ENCODE results near the gene LTN1. TPM values are rescaled to one million over a fixed set of nuclear protein-coding genes. Genes with fewer than 3 reads are reported as not detected.

Gene LTN1
- total and polyA plus RNA-seq, 2 of the 13 experiments (the other 11 are each of a cell fraction or from before 2014, with no cell fraction given), result 6.7 to 24.6 TPM

- TF ChIP-seq ZBTB10 (CRISPR knock-in tag; IDR thresholded peaks at IDR 0.05; ENCODE audit: borderline replicate concordance) (0 out of 2 replicates have a peak, but pooled peaks have one; percentile 72), MED1 (CRISPR knock-in tag; IDR thresholded peaks at IDR 0.05) (peak; percentile 80), ZNF746 (CRISPR knock-in tag; IDR thresholded peaks at IDR 0.05) (0 out of 2 replicates have a peak, but pooled peaks have one; percentile 26), MLXIP (CRISPR knock-in tag; IDR thresholded peaks at IDR 0.05; ENCODE audit: borderline replicate concordance) (no peak), NCOA1 (CRISPR knock-in tag; IDR thresholded peaks at IDR 0.05) (no peak), ZMAT3 (CRISPR knock-in tag; conservative IDR thresholded peaks at IDR 0.05) (0 out of 2 replicates have a peak, but pooled peaks have one; percentile 37), ZEB1 (IDR thresholded peaks at IDR 0.05; ENCODE audit: insufficient replicate concordance, low read depth) (no peak), ZSCAN9 (CRISPR knock-in tag; IDR thresholded peaks at IDR 0.05; ENCODE audit: borderline replicate concordance) (no peak), RBM22 (optimal IDR thresholded peaks at IDR 0.05; ENCODE audit: low read length) (no peak), NAIF1 (CRISPR knock-in tag; IDR thresholded peaks at IDR 0.05; ENCODE audit: borderline replicate concordance) (0 out of 2 replicates have a peak, but pooled peaks have one; percentile 18), ZFP91 (CRISPR knock-in tag; IDR thresholded peaks at IDR 0.05; ENCODE audit: borderline replicate concordance) (peak; percentile 54; the same call in 1 of the 2 replicates), SPEN (CRISPR knock-in tag; IDR thresholded peaks at IDR 0.05; ENCODE audit: low read depth) (peak; percentile 63; the same call in 1 of the 2 replicates), ZNF33B (CRISPR knock-in tag; IDR thresholded peaks at IDR 0.05) (no peak), YEATS2 (CRISPR knock-in tag; IDR thresholded peaks at IDR 0.05; ENCODE audit: borderline replicate concordance) (peak; percentile 86; the same call in 1 of the 2 replicates), CEBPB (IDR thresholded peaks at IDR 0.05; ENCODE audit: borderline replicate concordance, low read depth, low read length) (no peak), ZNF703 (CRISPR knock-in tag; IDR thresholded peaks at IDR 0.05; ENCODE audit: borderline replicate concordance) (no peak)
- TF ChIP-seq, protein P1, sequence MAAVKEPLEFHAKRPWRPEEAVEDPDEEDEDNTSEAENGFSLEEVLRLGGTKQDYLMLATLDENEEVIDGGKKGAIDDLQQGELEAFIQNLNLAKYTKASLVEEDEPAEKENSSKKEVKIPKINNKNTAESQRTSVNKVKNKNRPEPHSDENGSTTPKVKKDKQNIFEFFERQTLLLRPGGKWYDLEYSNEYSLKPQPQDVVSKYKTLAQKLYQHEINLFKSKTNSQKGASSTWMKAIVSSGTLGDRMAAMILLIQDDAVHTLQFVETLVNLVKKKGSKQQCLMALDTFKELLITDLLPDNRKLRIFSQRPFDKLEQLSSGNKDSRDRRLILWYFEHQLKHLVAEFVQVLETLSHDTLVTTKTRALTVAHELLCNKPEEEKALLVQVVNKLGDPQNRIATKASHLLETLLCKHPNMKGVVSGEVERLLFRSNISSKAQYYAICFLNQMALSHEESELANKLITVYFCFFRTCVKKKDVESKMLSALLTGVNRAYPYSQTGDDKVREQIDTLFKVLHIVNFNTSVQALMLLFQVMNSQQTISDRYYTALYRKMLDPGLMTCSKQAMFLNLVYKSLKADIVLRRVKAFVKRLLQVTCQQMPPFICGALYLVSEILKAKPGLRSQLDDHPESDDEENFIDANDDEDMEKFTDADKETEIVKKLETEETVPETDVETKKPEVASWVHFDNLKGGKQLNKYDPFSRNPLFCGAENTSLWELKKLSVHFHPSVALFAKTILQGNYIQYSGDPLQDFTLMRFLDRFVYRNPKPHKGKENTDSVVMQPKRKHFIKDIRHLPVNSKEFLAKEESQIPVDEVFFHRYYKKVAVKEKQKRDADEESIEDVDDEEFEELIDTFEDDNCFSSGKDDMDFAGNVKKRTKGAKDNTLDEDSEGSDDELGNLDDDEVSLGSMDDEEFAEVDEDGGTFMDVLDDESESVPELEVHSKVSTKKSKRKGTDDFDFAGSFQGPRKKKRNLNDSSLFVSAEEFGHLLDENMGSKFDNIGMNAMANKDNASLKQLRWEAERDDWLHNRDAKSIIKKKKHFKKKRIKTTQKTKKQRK (IDR thresholded peaks at IDR 0.05; ENCODE audit: low read length), result no peak
Measured at GRCh38 chr21:29024474-29025327, 32.0 kb upstream of the LTN1 start, which contains the start of gene USP16 (continued).

All from HepG2 (cell line).